ENCODE measurements around the gene PPP4R3A.
"Not testable (repeated sequence)": the region's sequence is repeated elsewhere in the genome, so short reads cannot be mapped to it uniquely, and the experiment has no call there.

Gene PPP4R3A

GRCh38 chr14:91503000-91503504 lies 7.1 kb downstream of the PPP4R3A start:
- DNase-seq (ENCODE audit: low spot score): no peak

GRCh38 chr14:91501951-91502930 lies 7.9 kb downstream of the PPP4R3A start:
- DNase-seq (ENCODE audit: low spot score): no peak

GRCh38 chr14:91501348-91501747 lies 8.8 kb downstream of the PPP4R3A start:
- no peak for DNase-seq (ENCODE audit: low spot score)

- no peak for DNase-seq (ENCODE audit: low spot score)
Measured at GRCh38 chr14:91496790-91497189, 13.3 kb downstream of the PPP4R3A start.

- not testable (repeated sequence) for DNase-seq (ENCODE audit: low spot score)
Measured at GRCh38 chr14:91494392-91495065, 15.6 kb downstream of the PPP4R3A start.

- no peak for DNase-seq (ENCODE audit: low spot score)
Measured at GRCh38 chr14:91493169-91493568, 16.9 kb downstream of the PPP4R3A start.

GRCh38 chr14:91484744-91485143 lies 25.4 kb downstream of the PPP4R3A start:
- DNase-seq (ENCODE audit: low spot score): no peak

GRCh38 chr14:91484186-91484585 lies 25.9 kb downstream of the PPP4R3A start:
- DNase-seq (ENCODE audit: low spot score): no peak

- DNase-seq (ENCODE audit: low spot score): peak; percentile 19
Measured at GRCh38 chr14:91482263-91483013, 27.7 kb downstream of the PPP4R3A start.

GRCh38 chr14:91477388-91477787 lies 32.7 kb downstream of the PPP4R3A start:
- no peak for DNase-seq (ENCODE audit: low spot score)

- no peak for DNase-seq (ENCODE audit: low spot score)
Measured at GRCh38 chr14:91473046-91473445, 37.1 kb downstream of the PPP4R3A start.

GRCh38 chr14:91470216-91470615 lies 39.9 kb downstream of the PPP4R3A start:
- DNase-seq (ENCODE audit: low spot score): no peak

- DNase-seq (ENCODE audit: low spot score): no peak
Measured at GRCh38 chr14:91466192-91466591, 43.9 kb downstream of the PPP4R3A start.

GRCh38 chr14:91464615-91465205 lies 45.4 kb downstream of the PPP4R3A start:
- DNase-seq (ENCODE audit: low spot score): no peak

- no peak for DNase-seq (ENCODE audit: low spot score)
Measured at GRCh38 chr14:91458612-91459011, 51.5 kb downstream of the PPP4R3A start.

GRCh38 chr14:91456283-91456682 lies 53.8 kb downstream of the PPP4R3A start:
- no peak for DNase-seq (ENCODE audit: low spot score)

- DNase-seq (ENCODE audit: low spot score): no peak
Measured at GRCh38 chr14:91454580-91454979, 55.5 kb downstream of the PPP4R3A start.

GRCh38 chr14:91454155-91454554 lies 56.0 kb downstream of the PPP4R3A start:
- DNase-seq (ENCODE audit: low spot score): no peak

GRCh38 chr14:91453744-91454143 lies 56.4 kb downstream of the PPP4R3A start:
- no peak for DNase-seq (ENCODE audit: low spot score)

- no peak for DNase-seq (ENCODE audit: low spot score)
Measured at GRCh38 chr14:91444335-91445020, 65.6 kb downstream of the PPP4R3A start.

GRCh38 chr14:91439345-91439744 lies 70.8 kb downstream of the PPP4R3A start:
- DNase-seq (ENCODE audit: low spot score): no peak
